ENCODE measurements around the gene BMPER.

GRCh38 chr7:33868166-33868565 is 37.2 kb upstream of the BMPER start:
- TF ChIP-seq CTCF (conservative IDR thresholded peaks at IDR 0.05; ENCODE audit: low read depth, low read length) (no peak), EZH2 (IDR thresholded peaks at IDR 0.05; ENCODE audit: borderline replicate concordance, low read depth, low read length, poor library complexity, severe bottlenecking) (no peak)
